Spleen (tissue), 11 donors: ENCODE measurements around the gene ANKS3. TPM values are rescaled to one million over a fixed set of nuclear protein-coding genes. Genes with fewer than 3 reads are reported as not detected.
A peak's percentile ranks its signal among the peaks of the same experiment; 100 is the strongest.

Experiments used
- DNase-seq: peaks from one replicate; pipeline ENCODE4 v3.0.0-alpha.2; 2020
- H3K27ac ChIP-seq, 8 donors: fragments of 200-600 bp; sonication (generic) in 7 of 8; 1 replicate in 4 of 8; 2 replicates in 4 of 8; pipeline versions ENCODE4 v1.5.0 to v1.8.0; 2016 to 2021; ENCODE audit warnings: inconsistent platforms in 4 of 8, mild to moderate bottlenecking in 4 of 8, moderate library complexity in 1 of 8
- H3K27me3 ChIP-seq, 7 donors: fragments of 200-600 bp; sonication (generic) in 6 of 7; replicated peaks in 1 of 7; 1 replicate in 4 of 7; 2 replicates in 3 of 7; pipeline versions ENCODE4 v1.5.0 to v1.8.0; 2016 to 2021; ENCODE audit warnings: inconsistent platforms in 3 of 7, mild to moderate bottlenecking in 1 of 7
- H3K36me3 ChIP-seq, 6 donors: fragments of 200-600 bp; sonication (generic) in 5 of 6; 1 replicate in 4 of 6; 2 replicates in 2 of 6; pipeline versions ENCODE4 v1.5.0 to v1.8.0; 2016 to 2021; ENCODE audit warnings: inconsistent platforms in 2 of 6
- H3K4me1 ChIP-seq, 6 donors: fragments of 200-600 bp; sonication (generic) in 5 of 6; 1 replicate in 3 of 6; 2 replicates in 3 of 6; pipeline versions ENCODE4 v1.5.0 to v1.8.0; 2016 to 2021; ENCODE audit warnings: inconsistent platforms in 3 of 6
- H3K4me3 ChIP-seq, 8 donors: fragments of 200-600 bp; sonication (generic) in 7 of 8; 1 replicate in 4 of 8; 2 replicates in 4 of 8; pipeline versions ENCODE4 v1.5.0 to v1.8.0; 2016 to 2021; ENCODE audit warnings: inconsistent platforms in 4 of 8, mild to moderate bottlenecking in 4 of 8, moderate library complexity in 2 of 8
- H3K9me3 ChIP-seq, 8 donors: fragments of 200-600 bp; sonication (generic) in 7 of 8; 1 replicate in 4 of 8; 2 replicates in 4 of 8; pipeline versions ENCODE4 v1.5.0 to v1.8.0; 2016 to 2021; ENCODE audit warnings: inconsistent platforms in 4 of 8
- CTCF ChIP-seq, 11 experiments: fragments of 200-600 bp in 7 of 11; fragments of 450-650 bp in 4 of 11; sonication (generic) in 4 of 11; IDR thresholded peaks in 8 of 11; conservative IDR thresholded peaks in 3 of 11; 1 replicate in 7 of 11; 2 replicates in 4 of 11; pipeline versions ENCODE4 v1.4.0 to v1.8.0; 2016 to 2021; ENCODE audit warnings: antibody characterized with exemption in 11 of 11, inconsistent platforms in 4 of 11, mild to moderate bottlenecking in 1 of 11
- POLR2A ChIP-seq, 3 donors: fragments of 450-650 bp; IDR thresholded peaks; one replicate each; pipeline ENCODE4 v1.5.1; 2017; ENCODE audit warnings: antibody characterized with exemption in 3 of 3, mild to moderate bottlenecking in 1 of 3
- POLR2AphosphoS5 ChIP-seq, 3 donors: sonication (generic); formaldehyde crosslinking; IDR thresholded peaks; one replicate each; pipeline ENCODE4 v1.5.1; 2017; ENCODE audit warnings: antibody characterized with exemption in 3 of 3
- WGBS, 5 donors: extraction: QIAGEN DNeasy Blood & Tissue Kit in 3 of 5; methylation state at CpG; one replicate each; pipeline versions ENCODE4 v1.1.5 to v1.1.7; 2013 to 2018; 5-methylcytosine and 5-hydroxymethylcytosine counted together
- intact Hi-C: fragments of 100-400 bp; cut with DNase I; formaldehyde crosslinking; loops from one replicate; pipeline ENCODE4 v1.15.0; 2023; ENCODE audit warnings: low total_unique reads
- polyA plus RNA-seq, 3 donors: library from polyadenylated mRNA; stranded (reverse); fragments of 200-250 nt; gene quantifications; one replicate each; pipeline ENCODE4 v1.2.1, GENCODE V29; 2013
- total RNA-seq, 7 donors: library from RNA; depleted of rRNA in 3 of 7; stranded (reverse); fragments of >200 nt in 3 of 7; fragmentation: NEBNext Ultra II Directional in 4 of 7; extraction: Animal tissue kit (Norgen Biotek cat#: 25700) in 4 of 7; gene quantifications; one replicate each; pipeline versions ENCODE4 v1.1.0 to v1.2.1, GENCODE V29; 2016 to 2021
- donor health status: healthy with polysubstance abuse.
- donor health status: DM: no; HTN: no; CAD: no; lungs with moderate emphysema.
- donor health status: DM: no; HTN: no; CAD: no.
- donor health status: Bipolar disorder and iron deficiency.
- donor health status: healthy.
- donor health status: DM: no; HTN: no; CAD: no.
- donor health status: DM: yes; HTN: yes; CAD: no.

The ANKS3 gene
- total and polyA plus RNA-seq, 10 donors = 12.5 to 29.5 (median 22.9) TPM

GRCh38 chr16:4656221-4656620, 77.8 kb downstream of the ANKS3 start:
- peak overlapping the region in 3 of 8 donors; percentile 78 to 84 (median 83) for H3K27ac ChIP-seq
- H3K4me1 ChIP-seq = peaks cover 13 to 70% (median 33%) of the 10 kb centered on the region in 6 donors
- H3K36me3 ChIP-seq = peaks cover 0 to 100% (median 77%) of the 10 kb centered on the region in 6 donors
- WGBS, 5 donors = 94 to 96% (median 95%) methylated on average over 12 of the region's 12 CpGs
- TF ChIP-seq POLR2A (IDR thresholded peaks at IDR 0.05) = no peak
- TF ChIP-seq CTCF (IDR thresholded peaks at IDR 0.05 in 8 of 11, conservative IDR thresholded peaks at IDR 0.05 in 3 of 11) = no peak
- no peak for TF ChIP-seq POLR2AphosphoS5 (IDR thresholded peaks at IDR 0.05)
- DNase-seq = no peak
- no peak overlapping the region for H3K4me3 ChIP-seq
- H3K9me3 ChIP-seq = no peaks in the 10 kb centered on the region
- intact Hi-C loops = no loop called here
- H3K27me3 ChIP-seq = no peaks in the 10 kb centered on the region

DNA sequence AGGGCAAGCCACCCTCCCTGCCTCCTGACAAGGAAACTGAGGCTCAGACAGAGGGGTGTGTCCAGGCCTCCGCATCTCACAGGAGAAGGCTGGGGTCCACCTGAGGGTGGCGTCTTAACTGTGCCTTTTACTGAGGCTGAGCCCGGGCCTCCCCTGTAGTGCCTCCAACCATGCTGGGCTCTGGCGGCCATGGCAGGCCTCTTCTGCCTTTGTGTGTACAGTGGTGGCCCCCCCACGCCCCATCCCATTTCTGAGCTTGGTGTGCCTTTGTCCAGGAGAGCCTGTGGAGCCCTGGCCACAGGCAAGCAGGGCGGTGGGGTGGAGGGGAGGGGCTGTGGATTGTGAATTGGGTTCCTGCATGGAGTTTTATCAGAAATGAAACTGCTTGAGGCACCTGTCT, 78.3 kb downstream of the ANKS3 start:
- DNase-seq = no peak
- WGBS, 5 donors = 95 to 100% (median 97%) methylated on average over 3 to 6 of the region's 6 CpGs
- intact Hi-C loops = no loop called here
- H3K27me3 ChIP-seq = no peaks in the 10 kb centered on the region
- H3K9me3 ChIP-seq = no peaks in the 10 kb centered on the region
- peaks cover 0 to 100% (median 81%) of the 10 kb centered on the region in 6 donors for H3K36me3 ChIP-seq
- H3K4me3 ChIP-seq = no peak overlapping the region
- TF ChIP-seq POLR2AphosphoS5 (IDR thresholded peaks at IDR 0.05) (peak in 1 of 3 donors; percentile 32), CTCF (IDR thresholded peaks at IDR 0.05 in 8 of 11, conservative IDR thresholded peaks at IDR 0.05 in 3 of 11) (no peak), POLR2A (IDR thresholded peaks at IDR 0.05) (no peak)
- peak overlapping the region in 5 of 8 donors; percentile 78 to 90 (median 83) for H3K27ac ChIP-seq
- peaks cover 11 to 70% (median 31%) of the 10 kb centered on the region in 6 donors for H3K4me1 ChIP-seq

- Histone ChIP-seq H3K9me3 (no peaks in the 10 kb centered on the region), H3K27ac (peak overlapping the region; percentile 15 to 90 (median 78)), H3K4me1 (peaks cover 4 to 70% (median 30%) of the 10 kb centered on the region in 6 donors), H3K4me3 (no peak overlapping the region), H3K27me3 (no peaks in the 10 kb centered on the region), H3K36me3 (peaks cover 0 to 99% (median 80%) of the 10 kb centered on the region in 6 donors)
- TF ChIP-seq CTCF (IDR thresholded peaks at IDR 0.05 in 8 of 11, conservative IDR thresholded peaks at IDR 0.05 in 3 of 11) = no peak
- no peak for TF ChIP-seq POLR2AphosphoS5 (IDR thresholded peaks at IDR 0.05)
- no peak for TF ChIP-seq POLR2A (IDR thresholded peaks at IDR 0.05)
- 83 to 91% (median 90%) methylated on average over 11 to 12 of the region's 12 CpGs for WGBS, 5 donors
- intact Hi-C loops = no loop called here
- DNase-seq = no peak
Measured at GRCh38 chr16:4654964-4655590, 79.0 kb downstream of the ANKS3 start.
